A204.1 (cell line): ENCODE measurements around the gene TRIM73.
"Not testable (repeated sequence)": the region's sequence is repeated elsewhere in the genome, so short reads cannot be mapped to it uniquely, and the experiment has no call there.

Source experiments
- FAIRE-seq: peaks from 2 replicates; lab custom pipeline; 2012; peaks lifted over from hg19 to GRCh38; lab: Jason Lieb, UNC

Gene TRIM73

GRCh38 chr7:75415829-75416373 is 20.5 kb downstream of the TRIM73 start:
- FAIRE-seq = not testable (repeated sequence)

- not testable (repeated sequence) for FAIRE-seq
These were observed 21.4 kb downstream of the TRIM73 start for GRCh38 chr7:75416787-75417186.

DNA sequence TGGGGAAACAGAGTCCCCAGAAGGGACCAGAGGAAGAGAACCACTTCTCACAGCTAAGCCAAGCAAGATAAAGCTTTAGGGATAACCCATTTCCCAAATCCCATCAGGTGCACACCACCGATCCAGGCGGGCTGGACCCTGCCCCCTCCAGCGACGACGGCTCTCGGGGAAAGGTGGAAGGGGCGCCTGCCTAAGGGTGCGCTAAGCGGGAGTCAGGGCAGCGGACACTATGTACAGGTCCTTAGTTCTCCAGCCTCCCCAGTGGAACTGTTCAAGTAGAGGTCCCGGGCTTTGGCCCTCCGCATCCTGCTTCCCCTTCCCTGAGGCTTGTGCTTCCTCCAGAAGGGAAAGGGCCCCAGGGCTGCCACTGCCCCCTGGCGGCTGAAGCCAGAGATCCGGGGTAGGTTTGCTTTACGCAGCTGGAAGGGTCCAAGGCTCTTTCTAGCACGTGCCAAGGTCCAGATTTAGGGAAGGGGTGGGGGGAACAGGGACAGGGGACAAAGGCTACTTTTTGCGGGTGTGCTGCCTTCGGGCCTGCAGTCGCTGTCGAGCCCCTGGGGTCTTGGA is 22.9 kb downstream of the TRIM73 start:
- not testable (repeated sequence) for FAIRE-seq

GRCh38 chr7:75419210-75419609 is 23.8 kb downstream of the TRIM73 start:
- FAIRE-seq = not testable (repeated sequence)

GRCh38 chr7:75419693-75420092 is 24.3 kb downstream of the TRIM73 start:
- not testable (repeated sequence) for FAIRE-seq

GRCh38 chr7:75420152-75420551 is 24.7 kb downstream of the TRIM73 start:
- not testable (repeated sequence) for FAIRE-seq

- FAIRE-seq = not testable (repeated sequence)
These were observed 26.6 kb downstream of the TRIM73 start for GRCh38 chr7:75421798-75422710.

DNA sequence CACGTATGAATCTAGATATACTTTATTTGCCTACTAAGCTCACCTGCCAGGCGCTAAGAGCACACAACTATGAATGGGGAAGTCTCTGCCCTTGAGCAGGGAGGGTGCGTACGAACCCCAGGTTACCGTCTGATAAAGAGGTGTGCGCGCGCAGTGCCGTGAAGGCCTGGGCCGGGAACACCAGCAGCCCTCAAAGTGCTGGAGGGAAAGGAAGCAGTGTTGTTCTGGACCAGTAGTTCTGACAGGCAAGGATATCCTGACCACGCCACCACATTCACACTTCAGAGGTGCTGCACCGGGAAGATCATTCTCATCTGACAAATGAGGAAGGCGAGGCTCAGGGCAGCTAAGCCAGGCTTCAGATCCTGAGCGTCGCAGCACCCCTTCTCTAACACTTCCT is 28.1 kb downstream of the TRIM73 start:
- FAIRE-seq = not testable (repeated sequence)

DNA sequence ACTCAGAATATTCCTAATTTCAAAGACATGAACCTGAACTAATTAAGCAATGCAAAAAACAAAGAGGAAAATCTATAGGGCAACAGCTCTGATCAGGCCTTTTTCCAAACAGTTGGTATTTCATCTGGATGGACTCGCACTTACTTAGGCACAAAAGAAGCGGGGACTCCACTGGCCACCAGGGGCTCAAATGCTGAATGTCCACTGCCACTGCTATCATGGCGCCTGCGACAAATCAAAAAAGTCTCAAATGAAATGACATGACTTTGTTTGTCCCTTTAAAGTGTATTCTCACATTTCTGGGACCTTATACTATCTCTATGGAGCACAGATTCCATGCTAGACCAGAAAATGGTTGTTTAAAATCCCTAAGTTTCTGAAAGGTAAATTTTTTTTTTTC is 43.6 kb downstream of the TRIM73 start:
- FAIRE-seq = not testable (repeated sequence)

DNA sequence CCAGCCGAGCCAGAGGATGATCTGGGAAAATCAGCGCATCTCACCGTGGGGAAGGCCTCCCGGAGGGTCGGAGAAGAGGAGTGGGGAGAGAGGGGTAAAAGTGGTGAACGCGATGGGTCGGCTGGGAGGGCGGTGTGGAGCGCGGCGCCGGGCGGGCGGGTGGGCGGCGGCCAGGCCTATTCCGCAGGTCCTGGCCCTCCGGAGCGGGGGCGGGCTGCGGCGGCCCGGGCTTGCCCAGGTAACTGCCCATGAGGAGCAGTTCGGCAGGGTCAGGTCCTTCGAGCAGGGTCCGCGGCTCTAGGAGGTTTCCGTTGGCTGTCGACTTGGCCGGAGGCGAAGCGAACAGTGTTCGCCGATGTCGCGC is 46.7 kb downstream of the TRIM73 start:
- not testable (repeated sequence) for FAIRE-seq

GRCh38 chr7:75442465-75443111 is 47.2 kb downstream of the TRIM73 start:
- FAIRE-seq = not testable (repeated sequence)

DNA sequence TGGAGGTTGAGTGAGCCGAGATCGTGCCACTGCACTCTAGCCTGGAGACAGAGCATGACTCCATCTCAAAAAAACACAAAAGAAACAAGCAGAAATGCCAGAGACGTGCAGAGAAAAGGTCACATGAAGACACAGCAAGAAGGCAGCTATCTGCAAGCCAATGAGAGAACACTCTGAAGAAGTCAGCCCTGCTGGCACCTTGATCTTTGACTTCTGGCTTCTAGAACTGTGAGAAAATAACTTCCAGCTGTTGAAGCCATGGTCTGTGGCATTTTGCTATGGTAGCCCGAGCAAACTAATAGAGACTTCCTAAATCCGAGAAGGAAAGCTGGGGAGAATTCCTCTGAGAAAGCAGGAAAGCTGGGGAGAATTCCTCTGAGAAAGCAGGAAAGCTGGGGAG is 54.5 kb downstream of the TRIM73 start:
- not testable (repeated sequence) for FAIRE-seq

GRCh38 chr7:75452494-75452955 is 57.1 kb downstream of the TRIM73 start:
- FAIRE-seq = not testable (repeated sequence)
